Measurements from ENCODE around the gene FKBP7.
"Not testable (repeated sequence)": the region's sequence is repeated elsewhere in the genome, so short reads cannot be mapped to it uniquely, and the experiment has no call there.

Gene FKBP7, protein sequence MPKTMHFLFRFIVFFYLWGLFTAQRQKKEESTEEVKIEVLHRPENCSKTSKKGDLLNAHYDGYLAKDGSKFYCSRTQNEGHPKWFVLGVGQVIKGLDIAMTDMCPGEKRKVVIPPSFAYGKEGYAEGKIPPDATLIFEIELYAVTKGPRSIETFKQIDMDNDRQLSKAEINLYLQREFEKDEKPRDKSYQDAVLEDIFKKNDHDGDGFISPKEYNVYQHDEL

DNA sequence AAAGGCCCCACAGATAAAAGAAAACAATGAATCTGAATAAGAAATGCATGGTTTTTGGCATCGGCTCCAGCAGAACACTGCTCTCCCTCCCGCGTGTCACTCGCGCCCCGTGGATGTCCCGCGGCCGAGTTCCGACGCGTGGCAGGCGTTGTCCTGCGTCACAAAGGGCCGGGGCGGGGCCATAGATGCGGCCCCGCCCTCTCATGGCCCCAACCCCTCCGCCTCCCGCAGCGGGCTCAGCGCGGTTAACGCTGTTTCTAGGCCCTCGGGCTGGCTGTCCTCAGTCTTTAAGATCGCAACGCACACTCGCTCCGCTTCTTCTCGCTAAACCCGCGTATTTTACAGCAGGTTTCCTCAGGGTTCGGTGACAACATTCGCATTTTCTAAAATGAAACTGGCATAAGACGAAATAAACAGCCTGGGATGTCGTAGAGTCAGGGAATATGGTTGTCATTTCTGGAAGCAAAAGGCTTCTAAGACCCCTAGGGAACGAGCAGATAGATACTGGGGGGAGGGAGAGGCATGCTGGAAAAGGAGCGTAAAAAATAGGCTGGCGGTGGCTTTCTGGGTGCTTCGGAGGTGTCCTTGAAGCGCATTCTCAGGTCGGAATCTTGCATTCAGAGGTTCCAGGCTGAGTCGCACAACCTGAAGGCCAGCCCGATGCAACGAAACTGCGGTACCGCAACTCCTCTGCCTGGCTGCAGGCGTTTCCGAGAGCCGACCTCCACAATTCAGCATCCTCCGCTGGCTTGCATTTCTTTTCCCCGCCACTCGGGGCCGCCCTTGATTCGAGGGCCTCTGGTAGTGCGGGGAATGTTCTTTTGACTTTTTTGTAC, at the start of gene FKBP7:
Gene FKBP7 (minus strand): TSS at position 162 of the 836 bp plus-strand sequence. CDS start 101 bp downstream, at position 61.
- peak; percentile 81 for DNase-seq (ENCODE audit: low spot score)

DNA sequence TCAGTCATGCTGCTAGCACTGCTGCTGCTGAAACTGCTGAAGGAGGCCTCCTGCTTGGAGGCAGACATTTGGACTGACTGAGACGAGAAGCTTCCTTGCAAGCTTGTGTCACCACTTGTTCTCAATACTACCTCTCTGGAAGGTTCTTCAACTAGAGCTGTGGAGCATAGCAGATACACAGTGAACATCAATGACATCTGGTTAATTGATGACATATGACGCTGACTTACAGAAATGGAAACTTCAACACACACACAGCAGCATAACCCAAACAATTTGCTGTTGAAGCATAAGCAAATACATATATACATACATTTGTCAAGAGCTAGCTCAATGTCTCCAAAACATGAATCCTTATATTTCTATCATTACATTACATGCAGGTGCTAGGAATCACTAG, 49.2 kb upstream of the FKBP7 start:
- DNase-seq (ENCODE audit: low spot score) = no peak

DNA sequence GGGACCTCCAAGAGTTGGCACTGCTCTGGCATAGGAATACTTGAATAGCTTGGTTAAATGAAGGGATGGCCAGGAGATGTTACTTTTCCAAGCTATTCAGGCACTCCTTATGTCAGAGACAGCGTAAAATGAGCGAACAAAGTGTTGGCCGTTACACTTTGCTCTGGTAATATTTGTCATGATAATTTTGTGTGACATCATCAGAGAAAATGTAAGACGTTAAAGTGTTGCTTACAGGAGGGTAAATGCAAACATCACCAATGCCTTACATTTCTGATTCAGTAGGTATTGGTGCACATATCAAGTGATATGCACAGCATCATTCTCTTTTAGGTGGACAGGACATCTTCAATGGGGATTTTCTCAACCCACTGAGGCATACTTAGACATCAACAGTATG, 47.9 kb upstream of the FKBP7 start:
- DNase-seq (ENCODE audit: low spot score) = no peak

DNA sequence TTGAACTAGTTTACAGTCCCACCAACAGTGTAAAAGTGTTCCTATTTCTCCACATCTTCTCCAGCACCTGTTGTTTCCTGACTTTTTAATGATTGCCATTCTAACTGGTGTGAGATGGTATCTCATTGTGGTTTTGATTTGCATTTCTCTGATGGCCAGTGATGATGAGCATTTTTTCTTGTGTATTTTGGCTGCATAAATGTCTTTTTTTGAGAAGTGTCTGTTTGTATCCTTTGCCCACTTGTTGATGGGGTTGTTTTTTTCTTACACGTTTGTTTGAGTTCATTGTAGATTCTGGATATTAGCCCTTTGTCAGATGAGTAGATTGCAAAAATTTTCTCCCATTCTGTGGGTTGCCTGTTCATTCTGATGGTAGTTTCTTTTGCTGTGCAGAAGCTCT, 47.1 kb upstream of the FKBP7 start:
- DNase-seq (ENCODE audit: low spot score) = not testable (repeated sequence)

DNA sequence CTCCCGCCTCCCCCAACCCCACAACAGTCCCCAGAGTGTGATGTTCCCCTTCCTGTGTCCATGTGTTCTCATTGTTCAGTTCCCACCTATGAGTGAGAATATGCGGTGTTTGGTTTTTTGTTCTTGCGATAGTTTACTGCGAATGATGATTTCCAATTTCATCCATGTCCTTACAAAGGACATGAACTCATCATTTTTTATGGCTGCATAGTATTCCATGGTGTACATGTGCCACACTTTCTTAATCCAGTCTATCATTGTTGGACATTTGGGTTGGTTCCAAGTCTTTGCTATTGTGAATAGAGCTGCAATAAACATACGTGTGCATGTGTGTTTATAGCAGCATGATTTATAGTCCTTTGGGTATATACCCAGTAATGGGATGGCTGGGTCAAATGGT, 46.6 kb upstream of the FKBP7 start:
- DNase-seq (ENCODE audit: low spot score) = not testable (repeated sequence)

DNA sequence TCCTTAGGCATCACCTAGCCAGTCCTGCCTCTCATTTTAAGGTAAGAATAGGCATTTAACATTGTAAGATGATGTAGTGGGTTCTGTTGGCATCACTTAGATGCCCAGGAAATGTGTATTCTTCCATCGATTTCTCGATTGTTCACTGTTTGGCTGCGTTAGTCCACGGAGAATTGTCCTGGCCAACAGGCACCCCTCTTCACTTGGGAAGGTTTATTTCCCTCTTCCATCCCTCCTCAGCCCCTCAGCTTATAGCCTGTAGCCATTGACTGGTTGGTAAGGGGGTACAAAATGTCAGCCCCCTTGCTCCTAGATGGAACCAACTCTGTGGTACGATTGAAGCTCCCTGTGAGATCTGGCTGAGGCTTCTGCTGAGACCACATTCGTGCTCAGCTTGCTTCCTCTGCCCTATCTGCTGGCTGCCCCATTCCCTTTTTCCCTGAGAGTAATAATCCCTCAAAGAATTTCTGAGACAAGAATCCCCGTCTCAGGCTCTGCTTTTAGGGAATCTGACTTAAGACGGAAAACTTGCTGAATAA, 45.3 kb upstream of the FKBP7 start:
- no peak for DNase-seq (ENCODE audit: low spot score)

DNA sequence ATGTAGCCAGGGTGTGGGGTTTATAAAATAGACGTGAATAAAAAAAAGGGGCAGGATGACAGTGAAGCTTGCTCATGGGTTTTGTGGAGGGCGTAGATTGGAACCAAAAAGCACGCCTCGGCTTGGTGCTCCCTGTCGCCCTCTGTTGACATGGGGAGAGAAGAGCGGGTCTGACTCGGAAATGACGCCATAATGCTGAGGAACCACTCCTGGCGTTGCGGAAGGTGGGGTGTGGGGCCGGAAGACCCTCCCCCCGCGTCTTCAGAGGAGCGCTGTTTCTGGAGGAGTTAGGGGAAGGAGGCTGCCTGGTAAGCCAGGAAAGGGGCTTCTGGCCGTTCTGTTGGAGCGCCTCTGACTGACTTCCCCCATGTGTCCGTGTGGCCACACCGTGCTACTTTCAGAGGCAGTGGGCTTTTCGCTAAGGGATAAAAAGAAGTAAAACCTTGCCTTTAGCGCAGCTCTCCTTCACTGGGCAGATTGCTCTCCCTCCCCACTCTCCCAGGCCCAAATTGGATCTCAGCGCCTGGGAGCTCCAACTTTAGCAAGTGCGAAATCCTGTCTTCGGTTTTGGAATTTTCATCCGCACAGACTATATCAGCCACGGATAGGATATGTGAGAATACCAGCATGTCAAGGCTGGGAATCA, 44.7 kb upstream of the FKBP7 start:
- DNase-seq (ENCODE audit: low spot score) = peak; percentile 83

DNA sequence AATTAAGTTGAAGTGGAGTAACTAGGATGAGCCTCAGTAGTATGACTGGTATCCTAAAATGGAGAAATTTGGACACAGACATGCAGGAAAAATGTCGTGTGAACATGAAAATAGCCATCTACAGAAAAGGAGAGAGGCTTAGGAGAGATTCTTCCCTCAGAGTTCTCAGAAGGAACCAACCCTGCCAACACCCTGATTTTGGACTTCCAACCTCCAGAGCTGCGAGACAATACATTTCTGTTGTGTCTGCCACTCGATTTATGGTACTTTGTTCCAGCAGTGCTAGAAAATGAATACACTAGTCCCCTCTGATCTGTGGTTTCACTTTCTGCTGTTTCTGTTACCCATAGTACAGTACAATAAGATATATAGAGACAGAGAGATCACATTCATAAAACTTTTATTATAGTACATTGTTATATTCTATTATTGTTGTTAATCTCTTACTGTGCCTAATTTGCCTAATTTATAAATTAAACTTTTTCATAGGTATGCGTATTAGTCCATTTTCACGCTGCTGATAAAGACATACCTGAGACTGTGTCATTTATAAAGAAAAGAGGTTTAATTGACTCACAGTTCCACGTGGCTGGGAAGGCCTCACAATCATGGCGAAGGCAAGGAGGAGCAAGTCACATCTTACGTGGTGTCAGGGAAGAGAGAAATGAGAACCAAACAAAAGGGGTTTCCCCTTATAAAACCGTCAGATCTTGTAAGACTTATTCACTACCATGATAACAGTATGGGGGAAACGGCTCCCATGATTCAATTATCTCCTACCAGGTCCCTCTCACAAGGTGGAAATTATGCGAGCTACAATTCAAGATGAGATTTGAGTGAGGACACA, 43.1 kb upstream of the FKBP7 start:
- no peak for DNase-seq (ENCODE audit: low spot score)

DNA sequence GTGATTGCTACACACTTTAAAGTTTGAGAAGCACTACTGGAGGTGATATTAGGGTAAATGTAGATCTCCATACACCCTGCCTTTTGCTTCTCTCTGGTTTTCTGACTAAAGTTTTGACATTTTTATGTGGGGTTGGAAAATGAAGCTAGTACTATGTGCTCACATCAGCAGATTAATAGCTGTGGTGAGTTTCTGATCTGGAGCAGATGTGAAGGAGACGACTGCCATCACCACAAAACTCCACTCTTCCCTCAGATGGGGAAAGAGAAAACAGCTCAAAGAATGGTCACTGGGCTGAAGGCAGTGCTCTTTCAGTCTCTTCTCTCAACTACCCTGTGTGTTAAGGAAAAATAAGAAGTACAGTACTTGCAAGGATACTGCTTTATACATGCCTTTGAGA, 39.1 kb upstream of the FKBP7 start:
- DNase-seq (ENCODE audit: low spot score) = no peak

DNA sequence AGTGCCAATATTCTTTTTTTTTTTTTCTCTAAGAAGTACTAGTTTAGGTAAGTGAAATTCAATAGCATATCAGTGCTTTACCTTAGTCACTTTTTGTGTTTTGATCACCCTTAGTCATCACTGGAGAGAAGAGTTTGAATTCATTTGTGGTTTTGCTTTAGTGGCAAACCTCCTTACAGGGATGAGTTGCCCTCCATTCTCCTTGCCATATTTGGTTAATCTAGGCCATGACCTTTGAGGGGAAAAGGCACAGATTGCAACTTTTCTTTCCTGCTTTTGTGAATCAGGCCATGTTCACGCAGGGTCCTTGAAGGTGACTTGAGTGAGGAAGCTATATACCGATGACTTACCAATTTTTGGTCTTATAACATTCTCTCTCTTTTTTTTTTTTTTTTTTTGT, 36.3 kb upstream of the FKBP7 start:
- DNase-seq (ENCODE audit: low spot score) = peak; percentile 17

DNA sequence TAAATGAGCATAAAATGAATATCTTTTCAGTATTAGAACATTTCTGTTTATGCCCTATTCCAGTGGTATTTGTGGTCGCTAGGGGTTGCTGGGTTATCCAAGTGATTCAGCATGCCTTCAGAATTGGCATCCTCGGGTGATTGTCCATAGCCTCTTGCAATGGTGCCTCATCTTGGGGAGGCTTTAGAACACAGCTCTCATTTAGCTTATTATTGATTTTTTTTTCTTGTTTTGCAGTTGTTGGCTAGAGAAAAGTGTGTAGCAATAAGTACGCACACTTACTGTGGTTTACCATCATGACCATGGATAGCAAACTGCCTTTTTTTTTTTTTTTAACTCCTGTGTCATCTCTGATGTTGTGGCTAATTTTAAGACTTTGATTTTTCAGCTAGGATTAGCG, 35.5 kb upstream of the FKBP7 start:
- no peak for DNase-seq (ENCODE audit: low spot score)

DNA sequence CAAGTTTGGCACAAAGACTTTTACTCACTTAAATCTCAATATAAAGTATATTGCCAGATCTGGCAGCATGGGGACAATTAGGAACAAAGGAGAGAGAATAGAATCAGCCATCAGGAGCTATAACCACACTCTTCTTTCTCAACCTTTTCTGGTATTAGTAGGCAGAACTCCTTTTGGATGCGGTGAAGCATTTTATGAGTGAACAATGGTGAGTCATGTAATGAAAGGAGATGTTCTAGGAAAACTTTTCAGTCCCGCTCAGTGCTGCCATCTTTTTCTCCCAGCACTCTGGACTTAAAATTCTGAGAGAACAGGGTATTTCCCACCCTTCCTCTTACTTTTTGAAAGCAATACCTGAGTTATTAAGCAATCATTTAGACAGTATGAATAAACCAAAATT, 34.1 kb upstream of the FKBP7 start:
- no peak for DNase-seq (ENCODE audit: low spot score)

DNA sequence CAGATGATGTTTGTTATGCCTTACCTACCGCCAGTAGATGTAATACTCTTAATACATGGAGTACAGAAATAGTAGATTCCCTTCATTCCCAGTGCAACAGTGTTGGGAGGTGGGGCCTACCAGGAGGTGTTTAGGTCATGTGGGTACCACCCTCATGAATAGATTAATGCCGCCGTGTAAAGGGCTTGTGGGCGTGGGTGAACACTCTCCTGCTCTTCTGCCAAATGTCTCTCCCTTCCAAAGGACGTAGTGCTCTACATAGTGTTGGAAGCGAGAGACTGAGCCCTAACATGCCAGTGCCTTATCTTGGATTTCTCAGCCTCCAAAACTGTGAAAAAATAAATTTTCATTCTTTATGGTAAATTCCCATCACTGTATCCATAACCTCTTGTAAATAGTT, 32.0 kb upstream of the FKBP7 start:
- DNase-seq (ENCODE audit: low spot score) = no peak

DNA sequence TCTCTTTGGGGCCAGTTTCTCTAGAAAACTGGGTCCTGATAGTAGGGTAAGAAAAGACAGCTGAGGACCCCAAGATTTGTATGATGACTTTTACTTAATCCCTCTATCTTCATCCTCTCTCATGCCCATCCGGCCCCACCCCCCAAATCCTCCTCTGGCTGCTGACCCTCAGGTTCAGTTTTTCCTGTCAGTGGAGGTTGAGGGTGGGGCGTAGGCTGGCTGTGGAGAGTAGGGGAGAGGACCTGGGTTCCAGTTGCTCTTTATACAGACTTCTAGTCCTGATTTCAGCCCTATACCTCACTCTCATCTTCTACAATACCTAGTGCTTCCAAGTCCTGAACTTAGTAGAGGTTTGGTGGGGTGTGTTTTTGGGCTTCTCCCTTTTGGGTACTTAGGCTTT, 30.2 kb upstream of the FKBP7 start:
- DNase-seq (ENCODE audit: low spot score) = no peak

DNA sequence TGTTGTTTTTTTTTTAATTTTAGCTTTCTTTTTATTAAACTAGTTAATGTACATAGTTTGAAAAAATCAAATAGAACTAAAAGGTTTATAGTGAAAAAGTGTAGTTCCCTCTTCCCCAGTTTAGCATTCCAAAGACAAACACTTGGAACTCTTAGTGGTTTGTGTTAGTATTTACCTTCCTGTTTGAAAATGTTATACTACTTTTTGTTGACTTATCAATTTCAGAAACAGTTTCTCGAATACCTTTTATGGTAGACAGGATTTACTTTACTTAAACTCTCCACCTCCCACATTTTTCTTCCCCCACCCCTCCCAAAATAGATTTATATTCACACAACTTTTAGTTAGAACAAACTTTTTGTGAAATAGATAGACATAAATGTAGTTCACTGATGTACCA, 28.5 kb upstream of the FKBP7 start:
- DNase-seq (ENCODE audit: low spot score) = no peak

DNA sequence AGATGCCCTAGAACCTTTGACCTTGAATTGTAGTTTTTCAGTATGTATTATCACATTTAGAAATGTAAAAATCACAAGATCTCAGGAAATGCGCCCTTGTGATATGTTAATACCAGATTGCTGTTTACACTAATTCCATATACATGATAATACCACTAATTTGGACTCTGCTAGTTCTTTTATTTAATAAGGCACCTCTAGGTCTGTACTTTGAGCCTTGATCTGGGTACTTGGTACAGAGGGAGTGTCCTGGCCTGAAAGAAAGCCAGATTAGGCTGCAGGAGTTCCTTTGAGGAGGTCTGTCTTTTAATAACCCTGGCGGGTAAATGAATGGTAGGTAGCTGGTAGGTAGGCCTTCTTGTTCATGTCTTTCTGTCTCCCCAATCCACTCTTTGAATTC, 28.1 kb upstream of the FKBP7 start:
- DNase-seq (ENCODE audit: low spot score) = no peak

DNA sequence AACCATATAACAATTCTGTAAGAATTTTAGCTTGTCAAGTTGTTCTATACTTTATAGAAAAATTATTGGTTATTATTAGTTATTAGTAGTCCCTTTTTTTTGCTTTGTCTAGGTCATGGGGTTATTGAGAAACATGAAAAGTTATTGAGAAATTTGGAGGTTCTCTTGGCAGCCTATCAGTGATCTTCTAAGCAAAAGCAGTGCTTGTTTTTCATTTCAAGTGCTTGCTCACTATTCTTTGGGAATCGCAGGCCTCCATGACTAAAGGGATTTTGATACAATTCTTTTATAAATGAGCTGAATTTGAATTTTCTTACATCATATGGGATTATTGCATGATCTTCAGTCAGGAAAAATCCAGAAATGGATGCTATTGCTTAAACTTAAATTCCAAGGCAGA, 27.7 kb upstream of the FKBP7 start:
- no peak for DNase-seq (ENCODE audit: low spot score)

DNA sequence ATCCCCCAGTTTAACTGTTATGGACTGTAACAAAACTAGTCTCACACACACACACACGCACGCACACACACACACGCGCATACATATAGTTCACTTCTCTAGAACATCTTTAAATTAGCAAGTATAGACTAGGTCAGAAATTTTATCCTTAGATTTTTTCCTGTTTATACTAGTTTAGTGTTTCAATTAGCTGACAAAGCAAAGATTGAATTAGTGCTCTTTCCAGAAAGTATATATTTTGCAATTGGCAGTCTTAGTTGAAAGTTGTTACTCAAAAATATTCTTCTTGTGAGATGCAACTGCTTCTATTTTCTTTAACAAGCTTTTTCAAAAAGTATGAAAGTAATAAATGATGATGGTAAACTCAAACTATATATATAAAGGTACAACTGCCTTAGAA, 24.4 kb upstream of the FKBP7 start:
- DNase-seq (ENCODE audit: low spot score) = no peak

DNA sequence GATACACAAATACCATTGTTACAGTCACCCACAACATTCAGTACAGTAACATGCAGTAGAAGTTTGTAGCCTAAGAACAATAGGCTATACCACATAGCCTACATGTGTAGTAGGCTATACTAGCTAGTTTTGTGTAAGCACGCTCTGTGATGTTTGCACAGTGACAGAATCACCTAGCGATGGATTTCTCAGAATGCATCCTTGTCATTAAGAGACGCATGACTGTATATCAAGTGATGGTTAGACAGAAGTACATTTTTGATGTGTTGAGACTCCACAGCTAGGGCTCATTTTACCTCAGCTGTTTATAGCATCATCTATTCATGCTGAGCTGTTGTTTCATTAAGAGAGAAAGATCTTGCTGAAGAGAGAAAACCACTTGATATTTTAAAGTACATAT, 21.2 kb upstream of the FKBP7 start:
- DNase-seq (ENCODE audit: low spot score) = no peak

DNA sequence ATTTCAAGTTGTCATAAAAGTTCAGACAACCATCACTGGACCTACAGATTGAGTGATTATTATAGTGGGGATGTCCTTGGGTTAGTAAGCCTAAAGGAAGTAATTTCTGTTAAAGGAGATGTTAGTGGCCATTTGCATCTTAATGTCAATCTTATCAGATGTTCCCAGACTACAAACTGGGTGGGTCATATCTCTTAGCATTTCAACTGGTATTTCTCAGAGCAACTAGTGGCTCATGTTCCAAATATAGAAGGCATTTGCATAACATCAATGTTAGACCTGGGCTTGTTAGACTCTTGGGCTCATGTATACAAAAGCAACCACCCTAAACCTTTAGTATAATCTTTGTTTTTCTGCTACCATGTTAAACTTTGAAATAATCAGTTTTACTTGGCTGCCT, 19.7 kb upstream of the FKBP7 start:
- no peak for DNase-seq (ENCODE audit: low spot score)

DNA sequence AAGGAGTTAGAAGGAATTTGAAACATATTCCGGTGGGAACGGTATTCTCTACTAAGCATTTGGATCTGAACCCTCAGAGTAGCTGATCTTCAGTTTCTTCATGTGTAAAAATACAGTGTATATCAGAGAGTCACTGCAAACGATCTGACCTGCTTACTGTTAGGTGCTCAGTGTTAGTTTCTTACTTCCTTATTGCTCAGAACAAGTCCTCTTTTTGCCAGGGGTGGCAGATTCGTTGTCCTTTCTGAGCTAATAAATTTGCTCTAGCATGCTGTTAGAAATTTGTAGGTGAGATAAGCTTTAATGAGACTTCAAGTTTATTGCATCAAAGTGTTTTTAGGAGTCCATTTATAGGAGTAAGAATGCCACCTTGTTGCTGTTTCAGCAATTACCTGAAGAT, 17.6 kb upstream of the FKBP7 start:
- no peak for DNase-seq (ENCODE audit: low spot score)

DNA sequence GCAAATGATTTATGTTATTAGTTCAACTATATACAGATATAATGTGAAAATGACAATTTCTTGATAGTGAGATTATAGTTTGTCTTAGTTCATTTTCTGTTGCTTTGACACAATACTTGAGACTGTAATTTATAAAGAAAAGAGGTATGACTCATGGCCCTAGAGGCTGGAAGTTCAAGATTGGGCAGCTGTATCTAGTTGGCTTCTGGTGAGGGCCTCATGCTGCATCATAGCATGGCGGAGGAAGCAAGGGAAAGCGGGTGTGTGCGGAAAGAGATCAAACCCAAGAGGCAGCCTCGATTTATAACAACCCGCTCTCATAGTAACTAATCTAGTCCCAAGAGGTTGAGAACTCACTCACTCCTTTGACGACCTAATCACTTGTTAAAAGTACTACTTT, 13.2 kb upstream of the FKBP7 start:
- DNase-seq (ENCODE audit: low spot score) = no peak
